HFF-Myc (cell line): ENCODE measurements around the gene ANGEL2.
"Not testable (repeated sequence)": the region's sequence is repeated elsewhere in the genome, so short reads cannot be mapped to it uniquely, and the experiment has no call there.

Experiments used
- DNase-seq: peaks from one replicate; pipeline ENCODE4 v3.0.0-alpha.2; 2011; ENCODE audit warnings: low read depth; ENCODE audit errors: extremely low read depth
- H3K4me3 ChIP-seq: replicated peaks from 2 replicates; pipeline ENCODE4 v1.5.1; 2011; ENCODE audit warnings: low read depth, mild to moderate bottlenecking, control low read depth, low read length
- TF ChIP-seq, protein P1 (sequence below): IDR thresholded peaks from 2 replicates; pipeline ENCODE4 v1.5.1; 2012; ENCODE audit warnings: mild to moderate bottlenecking, low read depth, low read length, control low read depth; ENCODE audit errors: missing control alignments

The ANGEL2 gene

DNA sequence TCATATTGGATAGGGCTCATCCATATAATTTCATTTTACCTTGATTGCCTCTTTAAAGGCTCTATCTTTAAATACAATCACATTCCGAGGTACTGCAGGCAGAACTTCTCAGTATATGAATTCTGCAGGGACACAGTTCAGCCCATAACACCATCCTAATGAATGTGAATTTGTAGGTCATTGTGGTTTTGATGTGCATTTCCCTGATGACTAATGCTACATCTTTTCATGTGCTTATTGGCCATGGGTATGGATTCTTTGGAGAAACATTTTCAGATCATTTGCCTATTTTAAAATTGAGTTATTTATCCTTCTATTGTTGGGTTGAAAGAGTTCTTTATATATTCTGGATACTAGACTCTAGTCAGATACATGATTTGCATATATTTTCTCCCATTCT lies 25.8 kb upstream of the ANGEL2 start:
- H3K4me3 ChIP-seq = no peak overlapping the region
- DNase-seq = no peak
- TF ChIP-seq, protein P1, sequence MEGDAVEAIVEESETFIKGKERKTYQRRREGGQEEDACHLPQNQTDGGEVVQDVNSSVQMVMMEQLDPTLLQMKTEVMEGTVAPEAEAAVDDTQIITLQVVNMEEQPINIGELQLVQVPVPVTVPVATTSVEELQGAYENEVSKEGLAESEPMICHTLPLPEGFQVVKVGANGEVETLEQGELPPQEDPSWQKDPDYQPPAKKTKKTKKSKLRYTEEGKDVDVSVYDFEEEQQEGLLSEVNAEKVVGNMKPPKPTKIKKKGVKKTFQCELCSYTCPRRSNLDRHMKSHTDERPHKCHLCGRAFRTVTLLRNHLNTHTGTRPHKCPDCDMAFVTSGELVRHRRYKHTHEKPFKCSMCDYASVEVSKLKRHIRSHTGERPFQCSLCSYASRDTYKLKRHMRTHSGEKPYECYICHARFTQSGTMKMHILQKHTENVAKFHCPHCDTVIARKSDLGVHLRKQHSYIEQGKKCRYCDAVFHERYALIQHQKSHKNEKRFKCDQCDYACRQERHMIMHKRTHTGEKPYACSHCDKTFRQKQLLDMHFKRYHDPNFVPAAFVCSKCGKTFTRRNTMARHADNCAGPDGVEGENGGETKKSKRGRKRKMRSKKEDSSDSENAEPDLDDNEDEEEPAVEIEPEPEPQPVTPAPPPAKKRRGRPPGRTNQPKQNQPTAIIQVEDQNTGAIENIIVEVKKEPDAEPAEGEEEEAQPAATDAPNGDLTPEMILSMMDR = no peak

DNA sequence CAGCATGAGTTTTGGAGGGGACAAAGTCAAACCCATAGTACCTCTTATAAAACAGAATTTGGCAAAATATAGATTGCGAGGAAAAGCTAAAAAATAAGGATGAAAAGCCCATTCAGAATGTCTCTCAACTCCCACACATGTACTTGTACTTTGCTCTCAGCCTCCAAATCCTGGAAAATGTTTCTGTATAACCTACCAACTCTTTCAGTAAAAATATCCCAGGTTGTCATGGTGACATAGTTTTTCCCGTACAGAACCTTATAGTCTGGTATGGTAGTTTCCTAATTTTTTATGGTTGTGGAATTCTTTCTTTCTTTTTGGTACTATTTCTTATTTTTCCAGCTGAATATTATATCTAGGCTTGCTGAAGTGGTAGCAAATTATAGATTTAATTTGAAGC lies 19.9 kb upstream of the ANGEL2 start:
- DNase-seq = no peak

DNA sequence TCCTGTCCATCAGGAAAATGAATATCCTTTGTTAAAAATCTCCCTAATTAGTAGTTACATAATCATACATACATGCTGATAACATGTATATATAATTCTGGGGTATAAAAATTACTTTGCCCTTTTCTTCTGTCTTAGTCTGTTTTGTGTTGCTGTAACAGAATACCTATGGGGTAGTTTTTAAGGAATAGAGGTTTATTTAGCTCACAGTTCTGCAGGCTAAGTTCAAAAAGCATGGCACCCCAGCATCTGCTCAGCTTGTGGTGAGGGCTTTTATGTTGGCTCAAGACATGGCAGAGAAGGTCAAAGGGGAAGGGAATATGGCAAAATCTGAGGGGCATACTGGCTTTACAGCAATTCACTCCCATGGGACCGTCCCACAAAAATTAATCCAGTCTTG lies 19.0 kb upstream of the ANGEL2 start:
- TF ChIP-seq, protein P1 = no peak
- DNase-seq = no peak
- H3K4me3 ChIP-seq = no peak overlapping the region

More for the DNA sequence above, 19.9 kb upstream of the ANGEL2 start:
- H3K4me3 ChIP-seq = no peak overlapping the region
- TF ChIP-seq, protein P1 = no peak

DNA sequence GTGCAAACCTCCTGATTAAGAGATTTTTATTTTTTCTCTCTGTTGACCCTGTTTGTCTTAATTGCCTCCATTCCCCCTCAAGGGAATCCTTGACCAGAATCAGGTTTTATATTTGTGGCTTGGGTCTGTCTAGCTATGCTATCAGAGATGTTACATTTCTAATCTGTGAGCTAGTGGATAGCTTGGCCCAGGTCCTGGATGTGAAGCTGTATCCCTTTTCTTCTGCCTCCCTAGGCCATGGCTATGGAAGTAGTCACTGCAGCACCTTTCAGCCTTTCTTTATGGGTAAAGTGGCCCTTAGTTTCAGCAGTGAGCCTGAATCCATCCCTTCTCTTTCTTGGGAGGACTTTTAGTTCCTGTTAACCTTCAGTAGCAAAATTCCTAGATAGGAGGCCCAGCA lies 17.0 kb upstream of the ANGEL2 start:
- no peak for DNase-seq
- H3K4me3 ChIP-seq = no peak overlapping the region

DNA sequence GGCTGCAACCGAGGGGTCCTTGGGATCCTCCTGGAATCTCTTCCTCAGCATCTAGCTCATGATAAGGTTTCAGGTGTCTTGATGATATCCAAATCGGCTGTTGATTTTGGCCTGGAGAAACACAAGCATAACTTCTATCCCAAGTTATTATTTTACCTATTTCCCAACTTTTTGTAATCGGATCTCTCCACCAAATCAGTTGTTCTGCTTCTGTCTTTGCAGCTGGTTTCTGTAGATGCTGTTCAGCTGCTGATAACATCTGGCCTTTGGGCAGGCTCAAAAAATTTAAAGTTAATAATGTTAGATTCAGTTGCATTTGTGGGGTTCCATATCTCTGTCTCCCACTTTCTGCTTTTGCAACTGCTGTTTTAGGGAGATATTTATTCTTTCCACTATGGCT lies 11.4 kb upstream of the ANGEL2 start:
- H3K4me3 ChIP-seq, DNase-seq: not testable (repeated sequence)

More for the DNA sequence above, 17.0 kb upstream of the ANGEL2 start:
- TF ChIP-seq, protein P1 = no peak

DNA sequence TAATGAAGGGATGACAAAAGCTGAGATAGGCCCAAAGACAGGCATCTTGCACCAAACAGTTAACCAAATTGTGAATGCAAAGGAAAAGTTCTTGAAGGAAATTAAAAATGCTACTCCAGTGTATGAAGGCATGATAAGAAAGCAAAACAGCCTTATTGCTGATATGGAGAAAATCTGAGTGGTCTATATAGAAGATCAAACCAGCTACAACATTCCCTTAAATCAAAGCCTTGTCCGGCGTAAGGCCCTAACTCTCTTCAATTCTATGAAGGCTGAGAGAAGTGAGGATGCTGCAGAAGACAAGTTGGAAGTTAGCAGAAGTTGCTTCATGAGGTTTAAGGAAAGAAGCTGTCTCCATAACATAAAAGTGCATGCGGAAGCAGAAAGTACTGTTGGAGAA lies 4.3 kb upstream of the ANGEL2 start:
- H3K4me3 ChIP-seq = no peak overlapping the region
- no peak for DNase-seq
- TF ChIP-seq, protein P1 = no peak

DNA sequence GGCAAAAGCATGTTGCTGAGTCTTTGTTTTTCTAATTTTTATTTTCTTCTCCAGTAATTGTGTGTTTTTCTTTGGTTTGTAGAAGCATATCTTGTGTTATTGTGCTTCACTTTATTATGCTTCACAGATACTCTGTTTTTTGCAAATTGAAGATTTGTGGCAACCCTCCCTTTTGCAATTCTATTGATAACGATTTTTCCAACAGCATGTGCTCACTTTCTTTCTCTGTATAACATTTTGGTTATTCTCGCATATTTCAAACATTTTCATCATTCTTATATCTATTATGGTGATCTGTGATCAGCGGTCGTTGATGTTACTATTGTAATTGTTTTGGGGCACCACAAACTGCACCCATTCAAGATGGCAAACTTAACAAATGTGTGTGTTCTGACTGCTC lies 3.8 kb upstream of the ANGEL2 start:
- TF ChIP-seq, protein P1 = no peak
- DNase-seq = no peak
- no peak overlapping the region for H3K4me3 ChIP-seq
